ENCODE measurements around the gene GPRC5C. TPM values are rescaled to one million over a fixed set of nuclear protein-coding genes. Genes with fewer than 3 reads are reported as not detected.

The GPRC5C gene
- total and polyA plus RNA-seq, 2 donors (not counting 3 experiments of a cell fraction or from before 2014, with no cell fraction given): not detected

- TF ChIP-seq MYC (IDR thresholded peaks at IDR 0.05; ENCODE audit: low read depth, low read length) (no peak), POLR2AphosphoS5 (IDR thresholded peaks at IDR 0.05; ENCODE audit: insufficient read depth, low read depth, low read length) (no peak), GATA2 (IDR thresholded peaks at IDR 0.05; ENCODE audit: insufficient read depth, insufficient read length, low read depth, low read length) (no peak), CTCF (IDR thresholded peaks at IDR 0.05; ENCODE audit: extremely low read depth in 1 of 2, insufficient read depth in 1 of 2, low read depth in 1 of 2, low read length in 2 of 2) (no peak), MAX (IDR thresholded peaks at IDR 0.05; ENCODE audit: insufficient read depth, insufficient read length) (no peak), FOS (IDR thresholded peaks at IDR 0.05; ENCODE audit: borderline replicate concordance, insufficient read depth, low read length) (no peak), JUN (IDR thresholded peaks at IDR 0.05; ENCODE audit: borderline replicate concordance, insufficient read depth, insufficient read length, low read depth) (no peak), POLR2A (IDR thresholded peaks at IDR 0.05; ENCODE audit: low read depth, low read length) (no peak), EZH2 (IDR thresholded peaks at IDR 0.05; ENCODE audit: borderline replicate concordance, low read depth, low read length, severe bottlenecking) (no peak)
- Histone ChIP-seq H3K4me1 (ENCODE audit: control insufficient read depth, extremely low read depth, insufficient read depth, low read length) (no peaks in the 10 kb centered on the region), H2AFZ (ENCODE audit: low read depth, low read length) (no peak overlapping the region), H3K9me1 (replicated peaks; ENCODE audit: control insufficient read depth, extremely low read depth, insufficient read depth, low read length) (no peaks in the 10 kb centered on the region), H3K4me2 (ENCODE audit: insufficient read depth, low read length) (no peak overlapping the region), H3K9me3 (replicated peaks; ENCODE audit: control insufficient read depth, insufficient read depth, low read length) (no peaks in the 10 kb centered on the region), H3K4me3 (replicated peaks in 1 of 3; ENCODE audit: insufficient read depth in 1 of 3, low read depth in 1 of 3, low read length in 3 of 3) (no peak overlapping the region), H3K36me3 (ENCODE audit: control insufficient read depth in 2 of 2, extremely low read depth in 1 of 2, insufficient read depth in 2 of 2, low read length in 2 of 2) (no peaks in the 10 kb centered on the region), H4K20me1 (replicated peaks; ENCODE audit: control insufficient read depth, extremely low read depth, insufficient read depth, low read length) (no peaks in the 10 kb centered on the region), H3K27ac (ENCODE audit: insufficient read depth, low read depth, low read length) (no peak overlapping the region), H3K79me2 (ENCODE audit: control insufficient read depth, insufficient read depth, low read length) (no peaks in the 10 kb centered on the region), H3K9ac (replicated peaks; ENCODE audit: extremely low read depth, insufficient read depth, low read length) (no peak overlapping the region), H3K27me3 (ENCODE audit: control insufficient read depth in 2 of 2, insufficient read depth in 2 of 2, low read length in 2 of 2) (no peaks in the 10 kb centered on the region)
- ChIA-PET CTCF (interaction anchor here (0.7 to 9.2 kb wide), 2 partner anchors 80 to 245 kb away, joined by 3 to 221 read pairs; no protein-coding TSS in a partner anchor), POLR2A (no interaction called here)
- intact Hi-C loops (cut with micrococcal nuclease) (no loop called here), dilution Hi-C loops (cut with MboI; ENCODE audit: extremely low pct_ligation_motif_present, low sequenced_read_pairs) (no loop called here)
- no peak for FAIRE-seq
- BruUV-seq (replicated peaks): no TSS peak
- no peak for DNase-seq (ENCODE audit: low read depth, low spot score)
Measured at GRCh38 chr17:74460241-74460640, 28.4 kb downstream of the GPRC5C start.
